Measurements from ENCODE around the gene NPAS1. TPM values are rescaled to one million over a fixed set of nuclear protein-coding genes. Genes with fewer than 3 reads are reported as not detected.

NPAS1 gene
- total and polyA plus RNA-seq, 2 of the 13 experiments (the other 11 are each of a cell fraction or from before 2014, with no cell fraction given): 0.35 to 2.9 TPM

- TF ChIP-seq BCL6 (CRISPR knock-in tag; IDR thresholded peaks at IDR 0.05) (peak; percentile 98), PREB (CRISPR knock-in tag; IDR thresholded peaks at IDR 0.05) (no peak), FOSL2 (CRISPR knock-in tag; IDR thresholded peaks at IDR 0.05) (peak; percentile 87), ZNF749 (CRISPR knock-in tag; IDR thresholded peaks at IDR 0.05; ENCODE audit: borderline replicate concordance) (peak; percentile 63; the same call in 1 of the 2 replicates), TERF1 (CRISPR knock-in tag; IDR thresholded peaks at IDR 0.05) (no peak), ATF4 (CRISPR knock-in tag; IDR thresholded peaks at IDR 0.05) (peak in 1 of 2 experiments; percentile 92; a peak in 2 of 4 replicates), KLF16 (CRISPR knock-in tag; IDR thresholded peaks at IDR 0.05) (peak in 1 of 2 experiments; percentile 88; a peak in 2 of 4 replicates), ZNF7 (CRISPR knock-in tag; IDR thresholded peaks at IDR 0.05) (no peak), TAF15 (IDR thresholded peaks at IDR 0.05; ENCODE audit: low read depth, low read length, poor library complexity, severe bottlenecking) (no peak), ARNT (IDR thresholded peaks at IDR 0.05) (no peak), HIC2 (CRISPR knock-in tag; IDR thresholded peaks at IDR 0.05; ENCODE audit: low read depth) (no peak), ZNF879 (CRISPR knock-in tag; IDR thresholded peaks at IDR 0.05) (no peak), ZNF75D (CRISPR knock-in tag; IDR thresholded peaks at IDR 0.05; ENCODE audit: borderline replicate concordance) (no peak), ZNF263 (CRISPR knock-in tag; IDR thresholded peaks at IDR 0.05) (peak; percentile 12; the same call in 1 of the 2 replicates), TFDP1 (CRISPR knock-in tag; IDR thresholded peaks at IDR 0.05; ENCODE audit: borderline replicate concordance) (peak; percentile 79; the same call in 1 of the 2 replicates), NBN (conservative IDR thresholded peaks at IDR 0.05) (no peak), XRCC5 (optimal IDR thresholded peaks at IDR 0.05; ENCODE audit: low read length) (no peak), NCOR1 (IDR thresholded peaks at IDR 0.05; ENCODE audit: borderline replicate concordance, low read length) (peak; percentile 88; the same call in 1 of the 2 replicates), BORCS8-MEF2B (CRISPR knock-in tag; IDR thresholded peaks at IDR 0.05) (peak; percentile 66; the same call in 1 of the 2 replicates), ZNF274 (CRISPR knock-in tag; IDR thresholded peaks at IDR 0.05) (no peak), IRX3 (CRISPR knock-in tag; IDR thresholded peaks at IDR 0.05; ENCODE audit: borderline replicate concordance, low read depth) (no peak), RBAK (CRISPR knock-in tag; IDR thresholded peaks at IDR 0.05) (no peak), REPIN1 (CRISPR knock-in tag; IDR thresholded peaks at IDR 0.05; ENCODE audit: borderline replicate concordance, low read depth) (no peak; the same call in 1 of the 2 replicates)
These were observed 35.3 kb upstream of the NPAS1 start (continued) for GRCh38 chr19:46984077-46985010.
